ENCODE data around the gene JTB.
A peak's percentile ranks its signal among the peaks of the same experiment; 100 is the strongest.

JTB gene

GRCh38 chr1:153962088-153963029, 15.1 kb downstream of the JTB start:
- no peaks in the 10 kb centered on the region for H3K27me3 ChIP-seq (ENCODE audit: control insufficient read depth, insufficient read depth, low read length)
- H3K36me3 ChIP-seq (ENCODE audit: insufficient read depth, low read length) = peaks cover 11% of the 10 kb centered on the region
- H3K9ac ChIP-seq (ENCODE audit: low read depth, low read length) = peak overlapping the region; percentile 92
- H3K4me1 ChIP-seq (ENCODE audit: control insufficient read depth, insufficient read depth, low read length) = peaks cover 41% of the 10 kb centered on the region
- no peaks in the 10 kb centered on the region for H3K9me3 ChIP-seq (replicated peaks; ENCODE audit: low read length)
- H3K4me3 ChIP-seq (ENCODE audit: low read length) = peak overlapping the region; percentile 89
- H3K4me2 ChIP-seq (ENCODE audit: low read length) = peak overlapping the region; percentile 93

DNA sequence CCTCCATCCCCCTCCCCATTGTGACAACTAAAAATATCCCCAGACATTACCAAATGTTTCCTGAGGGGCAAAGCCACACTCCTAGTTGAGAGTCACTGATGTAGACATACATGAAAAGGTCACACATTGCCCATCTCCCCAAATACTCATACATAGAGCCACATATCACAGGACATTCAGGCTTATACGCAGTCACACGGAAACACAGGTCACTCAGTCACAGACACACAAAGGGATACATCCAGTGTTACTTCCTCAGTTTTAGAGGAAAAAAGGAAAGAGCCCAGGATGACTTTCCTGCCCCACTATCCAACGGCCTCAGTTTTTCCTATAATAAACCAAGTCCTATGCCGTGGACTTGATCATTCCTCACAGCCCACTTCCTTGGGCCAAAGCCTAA, 16.1 kb downstream of the JTB start:
- Histone ChIP-seq H3K4me1 (ENCODE audit: control insufficient read depth, insufficient read depth, low read length) (peaks cover 47% of the 10 kb centered on the region), H3K27me3 (ENCODE audit: control insufficient read depth, insufficient read depth, low read length) (no peaks in the 10 kb centered on the region), H3K9ac (ENCODE audit: low read depth, low read length) (no peak overlapping the region), H3K4me3 (ENCODE audit: low read length) (peak overlapping the region; percentile 89), H3K4me2 (ENCODE audit: low read length) (peak overlapping the region; percentile 93), H3K36me3 (ENCODE audit: insufficient read depth, low read length) (peaks cover 11% of the 10 kb centered on the region), H3K9me3 (replicated peaks; ENCODE audit: low read length) (no peaks in the 10 kb centered on the region)

- Histone ChIP-seq H3K36me3 (ENCODE audit: insufficient read depth, low read length) (peaks cover 11% of the 10 kb centered on the region), H3K9me3 (replicated peaks; ENCODE audit: low read length) (no peaks in the 10 kb centered on the region), H3K4me1 (ENCODE audit: control insufficient read depth, insufficient read depth, low read length) (peaks cover 52% of the 10 kb centered on the region), H3K4me2 (ENCODE audit: low read length) (no peak overlapping the region), H3K9ac (ENCODE audit: low read depth, low read length) (no peak overlapping the region), H3K4me3 (ENCODE audit: low read length) (no peak overlapping the region), H3K27me3 (ENCODE audit: control insufficient read depth, insufficient read depth, low read length) (no peaks in the 10 kb centered on the region)
Measured at GRCh38 chr1:153960206-153960605, 17.3 kb downstream of the JTB start.

- Histone ChIP-seq H3K4me3 (ENCODE audit: low read length) (no peak overlapping the region), H3K4me2 (ENCODE audit: low read length) (no peak overlapping the region), H3K9me3 (replicated peaks; ENCODE audit: low read length) (no peaks in the 10 kb centered on the region), H3K4me1 (ENCODE audit: control insufficient read depth, insufficient read depth, low read length) (peaks cover 51% of the 10 kb centered on the region), H3K27me3 (ENCODE audit: control insufficient read depth, insufficient read depth, low read length) (no peaks in the 10 kb centered on the region), H3K9ac (ENCODE audit: low read depth, low read length) (no peak overlapping the region), H3K36me3 (ENCODE audit: insufficient read depth, low read length) (peaks cover 16% of the 10 kb centered on the region)
Measured at GRCh38 chr1:153959454-153959853, 18.0 kb downstream of the JTB start.

GRCh38 chr1:153958961-153959260, 18.6 kb downstream of the JTB start:
- H3K4me1 ChIP-seq (ENCODE audit: control insufficient read depth, insufficient read depth, low read length) = peaks cover 46% of the 10 kb centered on the region
- H3K4me3 ChIP-seq (ENCODE audit: low read length) = peak overlapping the region; percentile 47
- peak overlapping the region; percentile 75 for H3K4me2 ChIP-seq (ENCODE audit: low read length)
- peaks cover 22% of the 10 kb centered on the region for H3K36me3 ChIP-seq (ENCODE audit: insufficient read depth, low read length)
- no peaks in the 10 kb centered on the region for H3K9me3 ChIP-seq (replicated peaks; ENCODE audit: low read length)
- H3K27me3 ChIP-seq (ENCODE audit: control insufficient read depth, insufficient read depth, low read length) = no peaks in the 10 kb centered on the region
- peak overlapping the region; percentile 24 for H3K9ac ChIP-seq (ENCODE audit: low read depth, low read length)

DNA sequence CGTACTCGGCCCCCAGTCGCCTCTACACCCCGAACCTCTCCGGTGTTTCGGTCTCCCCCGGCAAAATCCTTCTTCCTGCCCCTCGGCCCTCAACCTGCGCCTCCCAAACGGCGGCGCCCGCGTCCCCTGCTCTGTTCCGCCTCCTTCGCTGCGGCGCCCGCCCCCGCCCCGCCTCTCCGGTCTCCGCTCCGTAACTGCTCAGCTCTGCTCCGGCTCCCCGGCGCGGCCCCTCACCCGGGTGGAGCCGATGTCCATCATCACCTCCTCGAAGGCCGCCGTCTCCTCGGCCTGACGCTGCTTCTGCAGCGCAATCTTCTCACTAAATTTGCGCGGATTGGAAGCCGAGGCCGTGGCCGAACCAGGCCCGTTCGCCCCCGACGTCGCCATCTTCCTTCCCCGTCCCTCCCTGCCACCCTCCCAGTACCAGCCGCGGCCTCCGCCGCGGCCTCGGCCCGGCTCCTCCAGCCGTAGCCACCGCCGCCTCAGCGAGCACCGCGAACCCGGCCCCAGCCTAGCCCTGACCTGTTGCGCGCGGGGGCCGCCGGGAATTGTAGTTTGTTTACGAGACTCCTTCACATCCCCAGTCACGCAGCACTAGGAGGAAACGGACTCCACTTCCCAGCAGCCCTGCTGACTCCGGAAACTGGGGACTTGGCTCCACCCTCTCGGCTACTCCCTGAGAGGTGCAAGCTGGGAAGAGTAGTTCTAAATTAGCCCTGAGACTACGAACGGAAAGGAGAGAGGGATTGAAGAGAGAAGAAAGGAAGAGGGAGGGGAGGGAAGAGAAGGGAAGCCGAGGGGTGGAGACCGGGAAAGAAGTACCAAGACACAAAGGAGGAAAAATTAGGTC, 19.1 kb downstream of the JTB start, which contains the start of gene CRTC2:
CRTC2 (minus strand) TSS at position 502 of the 850 bp plus-strand sequence; CDS start at position 387, 115 bp downstream.
- no peaks in the 10 kb centered on the region for H3K9me3 ChIP-seq (replicated peaks; ENCODE audit: low read length)
- H3K9ac ChIP-seq (ENCODE audit: low read depth, low read length) = peak within 1 kb of the TSS; percentile 95
- peaks cover 28% of the 10 kb centered on the region for H3K36me3 ChIP-seq (ENCODE audit: insufficient read depth, low read length)
- peaks cover 43% of the 10 kb centered on the region for H3K4me1 ChIP-seq (ENCODE audit: control insufficient read depth, insufficient read depth, low read length)
- peak within 1 kb of the TSS; percentile 89 for H3K4me2 ChIP-seq (ENCODE audit: low read length)
- peak within 1 kb of the TSS; percentile 95 for H3K4me3 ChIP-seq (ENCODE audit: low read length)
- no peaks in the 10 kb centered on the region for H3K27me3 ChIP-seq (ENCODE audit: control insufficient read depth, insufficient read depth, low read length)

GRCh38 chr1:153957744-153958110, 19.7 kb downstream of the JTB start:
- Histone ChIP-seq H3K4me1 (ENCODE audit: control insufficient read depth, insufficient read depth, low read length) (peaks cover 40% of the 10 kb centered on the region), H3K4me2 (ENCODE audit: low read length) (peak overlapping the region; percentile 89), H3K36me3 (ENCODE audit: insufficient read depth, low read length) (peaks cover 31% of the 10 kb centered on the region), H3K4me3 (ENCODE audit: low read length) (peak overlapping the region; percentile 95), H3K9me3 (replicated peaks; ENCODE audit: low read length) (no peaks in the 10 kb centered on the region), H3K9ac (ENCODE audit: low read depth, low read length) (peak overlapping the region; percentile 95), H3K27me3 (ENCODE audit: control insufficient read depth, insufficient read depth, low read length) (no peaks in the 10 kb centered on the region)

DNA sequence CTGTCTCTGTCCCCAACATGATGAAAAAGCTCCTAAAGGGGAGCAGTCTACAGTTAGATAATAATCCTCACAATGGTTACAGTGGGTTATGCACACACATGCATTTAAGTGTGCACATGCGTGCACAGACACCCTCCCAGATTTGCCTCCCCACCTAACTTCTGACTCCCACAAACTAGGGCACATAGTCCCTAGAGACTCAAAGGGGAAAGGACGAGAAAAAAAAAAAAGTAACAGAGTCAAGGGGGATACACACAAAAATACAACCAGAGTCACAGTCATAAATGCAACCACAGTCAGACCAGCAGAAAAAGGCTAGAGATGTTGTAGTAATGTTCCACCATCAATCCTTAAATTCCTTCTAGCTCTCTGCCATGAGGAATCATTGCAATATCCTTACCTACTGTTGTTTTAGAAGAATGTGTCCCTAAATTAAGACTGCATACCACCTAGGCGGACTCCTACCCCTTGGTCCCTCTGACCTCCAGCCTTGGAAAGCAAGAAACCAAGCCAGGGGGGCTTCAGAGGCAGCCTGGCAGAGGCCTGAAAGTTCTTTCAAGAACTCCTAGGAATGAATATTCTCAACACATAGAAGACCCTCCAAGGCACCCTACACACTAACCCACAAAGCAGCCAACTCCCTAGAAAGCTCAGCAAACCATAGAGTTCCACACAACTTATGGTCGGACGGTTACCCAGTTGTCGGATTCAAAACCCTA, 20.3 kb downstream of the JTB start:
- Histone ChIP-seq H3K4me1 (ENCODE audit: control insufficient read depth, insufficient read depth, low read length) (peaks cover 34% of the 10 kb centered on the region), H3K27me3 (ENCODE audit: control insufficient read depth, insufficient read depth, low read length) (no peaks in the 10 kb centered on the region), H3K4me2 (ENCODE audit: low read length) (peak overlapping the region; percentile 89), H3K9me3 (replicated peaks; ENCODE audit: low read length) (no peaks in the 10 kb centered on the region), H3K4me3 (ENCODE audit: low read length) (peak overlapping the region; percentile 95), H3K9ac (ENCODE audit: low read depth, low read length) (peak overlapping the region; percentile 95), H3K36me3 (ENCODE audit: insufficient read depth, low read length) (peaks cover 33% of the 10 kb centered on the region)

DNA sequence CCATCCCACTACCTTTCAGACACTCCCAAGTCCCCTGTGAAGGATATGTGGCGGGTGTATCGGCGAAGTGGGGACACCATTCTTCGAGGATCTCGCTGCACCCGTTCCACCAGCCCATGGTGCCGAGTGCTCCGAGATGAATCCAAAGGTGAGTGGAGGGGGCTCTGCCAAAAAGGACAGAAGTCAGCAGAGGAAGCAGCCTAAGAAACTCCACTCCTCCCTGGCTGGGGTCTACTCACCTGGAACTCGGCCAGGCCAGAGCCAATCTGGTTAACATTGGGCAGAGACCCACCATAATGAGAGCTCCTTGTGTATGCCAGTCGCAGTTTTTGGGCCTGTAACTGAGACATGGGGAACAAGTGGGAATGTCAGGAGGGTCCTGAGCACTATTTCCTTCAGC, 22.6 kb downstream of the JTB start:
- H3K36me3 ChIP-seq (ENCODE audit: insufficient read depth, low read length) = peaks cover 46% of the 10 kb centered on the region
- H3K4me1 ChIP-seq (ENCODE audit: control insufficient read depth, insufficient read depth, low read length) = peaks cover 25% of the 10 kb centered on the region
- no peaks in the 10 kb centered on the region for H3K27me3 ChIP-seq (ENCODE audit: control insufficient read depth, insufficient read depth, low read length)

GRCh38 chr1:153953859-153954365, 23.6 kb downstream of the JTB start:
- Histone ChIP-seq H3K4me2 (ENCODE audit: low read length) (no peak overlapping the region), H3K9me3 (replicated peaks; ENCODE audit: low read length) (no peaks in the 10 kb centered on the region), H3K27me3 (ENCODE audit: control insufficient read depth, insufficient read depth, low read length) (no peaks in the 10 kb centered on the region), H3K4me3 (ENCODE audit: low read length) (no peak overlapping the region), H3K9ac (ENCODE audit: low read depth, low read length) (no peak overlapping the region), H3K36me3 (ENCODE audit: insufficient read depth, low read length) (peaks cover 48% of the 10 kb centered on the region), H3K4me1 (ENCODE audit: control insufficient read depth, insufficient read depth, low read length) (peaks cover 23% of the 10 kb centered on the region)

More for the DNA sequence above, 22.6 kb downstream of the JTB start:
- no peak overlapping the region for H3K4me2 ChIP-seq (ENCODE audit: low read length)
- no peak overlapping the region for H3K4me3 ChIP-seq (ENCODE audit: low read length)
- H3K9ac ChIP-seq (ENCODE audit: low read depth, low read length) = no peak overlapping the region
- H3K9me3 ChIP-seq (replicated peaks; ENCODE audit: low read length) = no peaks in the 10 kb centered on the region

GRCh38 chr1:153951801-153952200, 25.7 kb downstream of the JTB start:
- H3K9ac ChIP-seq (ENCODE audit: low read depth, low read length) = no peak overlapping the region
- H3K27me3 ChIP-seq (ENCODE audit: control insufficient read depth, insufficient read depth, low read length) = no peaks in the 10 kb centered on the region
- H3K9me3 ChIP-seq (replicated peaks; ENCODE audit: low read length) = no peaks in the 10 kb centered on the region
- H3K36me3 ChIP-seq (ENCODE audit: insufficient read depth, low read length) = peaks cover 60% of the 10 kb centered on the region
- peaks cover 15% of the 10 kb centered on the region for H3K4me1 ChIP-seq (ENCODE audit: control insufficient read depth, insufficient read depth, low read length)
- H3K4me3 ChIP-seq (ENCODE audit: low read length) = no peak overlapping the region
- H3K4me2 ChIP-seq (ENCODE audit: low read length) = no peak overlapping the region

Data from skeletal muscle satellite cell (primary cell).